SU-DHL-6 (cell line): ENCODE measurements around the gene C12orf43.

Experiments
- H2AFZ ChIP-seq: fragments of 200-600 bp; sonication (generic); 2 replicates; pipeline ENCODE4 v1.6.1; 2014; ENCODE audit warnings: low read depth, mild to moderate bottlenecking, moderate library complexity, mixed read lengths, antibody characterized with exemption, low read length; ENCODE audit not compliant: severe bottlenecking
- H3F3A ChIP-seq: fragments of 200-600 bp; shearing (Covaris generic); 2 replicates; pipeline ENCODE4 v1.6.0; 2016; ENCODE audit warnings: antibody characterized with exemption, mild to moderate bottlenecking; ENCODE audit not compliant: insufficient read depth
- H3K27ac ChIP-seq: fragments of 200-600 bp; sonication (generic); 2 replicates; pipeline ENCODE4 v1.5.1; 2016; ENCODE audit warnings: low read depth, mild to moderate bottlenecking, low read length, moderate library complexity, mixed read lengths
- H3K27me3 ChIP-seq: fragments of 200-600 bp; sonication (generic), shearing (Covaris generic); 2 replicates; pipeline ENCODE4 v1.6.0; 2014; ENCODE audit warnings: mild to moderate bottlenecking, low read length
- H3K36me3 ChIP-seq: fragments of 200-600 bp; sonication (generic); 2 replicates; pipeline ENCODE4 v1.6.1; 2014; ENCODE audit warnings: mild to moderate bottlenecking, low read length, mixed read lengths
- H3K4me2 ChIP-seq: fragments of 300-600, 200-600 bp; shearing (Covaris generic), sonication (generic); 2 replicates; pipeline ENCODE4 v1.6.0; 2014; ENCODE audit warnings: low read length, low read depth, mild to moderate bottlenecking; ENCODE audit not compliant: poor library complexity, severe bottlenecking
- H3K4me3 ChIP-seq: fragments of 200-600 bp; sonication (generic); 2 replicates; pipeline ENCODE4 v1.5.1; 2014; ENCODE audit warnings: antibody characterized with exemption, low read length, mild to moderate bottlenecking, mixed read lengths; ENCODE audit not compliant: insufficient read depth, poor library complexity, severe bottlenecking
- H3K79me2 ChIP-seq: fragments of 200-600 bp; sonication (generic); 2 replicates; pipeline ENCODE4 v1.6.1; 2014; ENCODE audit warnings: mild to moderate bottlenecking, low read length, moderate library complexity; ENCODE audit not compliant: insufficient read depth
- H3K9ac ChIP-seq: fragments of 200-600 bp; sonication (generic); 2 replicates; pipeline ENCODE4 v1.7.0; 2014; ENCODE audit warnings: mild to moderate bottlenecking, low read length
- H3K9me2 ChIP-seq: fragments of 200-600 bp; sonication (generic); replicated peaks from 2 replicates; pipeline ENCODE4 v1.6.1; 2014; ENCODE audit warnings: low read length; ENCODE audit not compliant: insufficient read depth
- H3K9me3 ChIP-seq: fragments of 200-600 bp; sonication (generic); 2 replicates; pipeline ENCODE4 v1.6.1; 2014; ENCODE audit warnings: low read length, mixed read lengths; ENCODE audit not compliant: insufficient read depth
- H4K20me1 ChIP-seq: fragments of 200-600 bp; sonication (generic); 2 replicates; pipeline ENCODE4 v1.6.1; 2014; ENCODE audit warnings: low read depth, mild to moderate bottlenecking, antibody characterized with exemption, low read length, moderate library complexity, mixed read lengths
- EZH2phosphoT487 ChIP-seq: fragments of 200-600 bp; sonication (generic), shearing (Covaris generic); conservative IDR thresholded peaks from 2 replicates; pipeline ENCODE4 v1.6.1; 2018; ENCODE audit warnings: mild to moderate bottlenecking, antibody characterized with exemption, low read length, moderate library complexity, mixed read lengths
- TF ChIP-seq, protein P1 (sequence below): fragments of 200-600 bp; sonication (generic); IDR thresholded peaks from one replicate; pipeline ENCODE4 v1.5.1; 2017; ENCODE audit warnings: antibody characterized with exemption, mild to moderate bottlenecking, low read length, moderate library complexity; ENCODE audit not compliant: insufficient read depth, poor library complexity, severe bottlenecking

C12orf43 gene

GRCh38 chr12:121025442-121026226 is 9.3 kb upstream of the C12orf43 start:
- Histone ChIP-seq H2AFZ (no peak overlapping the region), H3F3A (no peaks in the 10 kb centered on the region), H3K27ac (no peak overlapping the region), H3K9me3 (no peaks in the 10 kb centered on the region), H3K27me3 (no peaks in the 10 kb centered on the region), H3K36me3 (no peaks in the 10 kb centered on the region), H3K9me2 (no peaks in the 10 kb centered on the region), H3K9ac (no peak overlapping the region), H3K4me3 (no peak overlapping the region), H3K4me2 (no peak overlapping the region), H4K20me1 (no peaks in the 10 kb centered on the region), H3K79me2 (no peaks in the 10 kb centered on the region)
- TF ChIP-seq, protein P1, sequence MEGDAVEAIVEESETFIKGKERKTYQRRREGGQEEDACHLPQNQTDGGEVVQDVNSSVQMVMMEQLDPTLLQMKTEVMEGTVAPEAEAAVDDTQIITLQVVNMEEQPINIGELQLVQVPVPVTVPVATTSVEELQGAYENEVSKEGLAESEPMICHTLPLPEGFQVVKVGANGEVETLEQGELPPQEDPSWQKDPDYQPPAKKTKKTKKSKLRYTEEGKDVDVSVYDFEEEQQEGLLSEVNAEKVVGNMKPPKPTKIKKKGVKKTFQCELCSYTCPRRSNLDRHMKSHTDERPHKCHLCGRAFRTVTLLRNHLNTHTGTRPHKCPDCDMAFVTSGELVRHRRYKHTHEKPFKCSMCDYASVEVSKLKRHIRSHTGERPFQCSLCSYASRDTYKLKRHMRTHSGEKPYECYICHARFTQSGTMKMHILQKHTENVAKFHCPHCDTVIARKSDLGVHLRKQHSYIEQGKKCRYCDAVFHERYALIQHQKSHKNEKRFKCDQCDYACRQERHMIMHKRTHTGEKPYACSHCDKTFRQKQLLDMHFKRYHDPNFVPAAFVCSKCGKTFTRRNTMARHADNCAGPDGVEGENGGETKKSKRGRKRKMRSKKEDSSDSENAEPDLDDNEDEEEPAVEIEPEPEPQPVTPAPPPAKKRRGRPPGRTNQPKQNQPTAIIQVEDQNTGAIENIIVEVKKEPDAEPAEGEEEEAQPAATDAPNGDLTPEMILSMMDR: no peak
- TF ChIP-seq EZH2phosphoT487: no peak

GRCh38 chr12:121023799-121024198 is 7.5 kb upstream of the C12orf43 start:
- no peak for TF ChIP-seq EZH2phosphoT487
- TF ChIP-seq, protein P1: no peak
- no peaks in the 10 kb centered on the region for H3K36me3 ChIP-seq
- H3K9me2 ChIP-seq: no peaks in the 10 kb centered on the region
- H3K4me3 ChIP-seq: no peak overlapping the region
- H4K20me1 ChIP-seq: no peaks in the 10 kb centered on the region
- H3K27ac ChIP-seq: no peak overlapping the region
- no peaks in the 10 kb centered on the region for H3K27me3 ChIP-seq
- no peak overlapping the region for H2AFZ ChIP-seq
- no peaks in the 10 kb centered on the region for H3K9me3 ChIP-seq
- H3K4me2 ChIP-seq: no peak overlapping the region
- H3F3A ChIP-seq: no peaks in the 10 kb centered on the region
- no peaks in the 10 kb centered on the region for H3K79me2 ChIP-seq
- H3K9ac ChIP-seq: no peak overlapping the region

- Histone ChIP-seq H3F3A (no peaks in the 10 kb centered on the region), H3K9me3 (no peaks in the 10 kb centered on the region), H3K4me3 (no peak overlapping the region), H3K9me2 (no peaks in the 10 kb centered on the region), H3K4me2 (no peak overlapping the region), H3K27me3 (no peaks in the 10 kb centered on the region), H2AFZ (no peak overlapping the region), H4K20me1 (no peaks in the 10 kb centered on the region), H3K79me2 (no peaks in the 10 kb centered on the region), H3K9ac (no peak overlapping the region), H3K27ac (no peak overlapping the region), H3K36me3 (no peaks in the 10 kb centered on the region)
- TF ChIP-seq EZH2phosphoT487: no peak
- TF ChIP-seq, protein P1: no peak
These were observed 6.4 kb upstream of the C12orf43 start for GRCh38 chr12:121022713-121023112.
